ENCODE results near the gene NR4A3. TPM values are rescaled to one million over a fixed set of nuclear protein-coding genes. Genes with fewer than 3 reads are reported as not detected.
"Not testable (repeated sequence)": the region's sequence is repeated elsewhere in the genome, so short reads cannot be mapped to it uniquely, and the experiment has no call there.

Gene NR4A3
- total RNA-seq, 4 donors from 2014 or later, result 0.63 to 1.8 (median 1.3) TPM

- H3K4me3 ChIP-seq (ENCODE audit: low read depth, poor library complexity, severe bottlenecking), result no peak overlapping the region
- TF ChIP-seq POLR2A (IDR thresholded peaks at IDR 0.05), result no peak
- TF ChIP-seq, protein P1, sequence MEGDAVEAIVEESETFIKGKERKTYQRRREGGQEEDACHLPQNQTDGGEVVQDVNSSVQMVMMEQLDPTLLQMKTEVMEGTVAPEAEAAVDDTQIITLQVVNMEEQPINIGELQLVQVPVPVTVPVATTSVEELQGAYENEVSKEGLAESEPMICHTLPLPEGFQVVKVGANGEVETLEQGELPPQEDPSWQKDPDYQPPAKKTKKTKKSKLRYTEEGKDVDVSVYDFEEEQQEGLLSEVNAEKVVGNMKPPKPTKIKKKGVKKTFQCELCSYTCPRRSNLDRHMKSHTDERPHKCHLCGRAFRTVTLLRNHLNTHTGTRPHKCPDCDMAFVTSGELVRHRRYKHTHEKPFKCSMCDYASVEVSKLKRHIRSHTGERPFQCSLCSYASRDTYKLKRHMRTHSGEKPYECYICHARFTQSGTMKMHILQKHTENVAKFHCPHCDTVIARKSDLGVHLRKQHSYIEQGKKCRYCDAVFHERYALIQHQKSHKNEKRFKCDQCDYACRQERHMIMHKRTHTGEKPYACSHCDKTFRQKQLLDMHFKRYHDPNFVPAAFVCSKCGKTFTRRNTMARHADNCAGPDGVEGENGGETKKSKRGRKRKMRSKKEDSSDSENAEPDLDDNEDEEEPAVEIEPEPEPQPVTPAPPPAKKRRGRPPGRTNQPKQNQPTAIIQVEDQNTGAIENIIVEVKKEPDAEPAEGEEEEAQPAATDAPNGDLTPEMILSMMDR (IDR thresholded peaks at IDR 0.05), result no peak
- intact Hi-C loops (cut with DNase I; ENCODE audit: low total_unique reads), result no loop called here
- DNase-seq (ENCODE audit: low spot score in 2 of 2), result no peak
- 85 to 88% methylated on average over 8 of the region's 8 CpGs for WGBS, 2 donors
These were observed 33.9 kb downstream of the NR4A3 start for GRCh38 chr9:99855467-99856176.

DNA sequence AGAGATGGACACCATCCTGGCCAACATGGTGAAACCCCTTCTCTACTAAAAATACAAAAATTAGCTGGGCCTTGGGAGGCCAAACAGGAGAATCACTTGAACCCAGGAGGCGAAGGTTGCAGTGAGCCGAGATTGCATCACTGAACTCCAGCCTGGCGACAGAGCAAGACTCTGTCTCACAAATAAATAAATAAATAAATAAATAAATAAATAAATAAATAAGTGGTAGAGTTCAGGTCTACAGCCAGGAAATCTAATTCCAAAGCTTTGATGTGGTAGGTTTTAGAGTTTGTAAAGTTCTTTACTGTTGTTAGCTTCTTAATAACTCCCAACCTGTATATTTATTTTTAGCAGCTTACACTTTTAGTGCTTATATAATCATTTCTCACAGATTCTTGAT, 35.9 kb downstream of the NR4A3 start:
- H3K4me3 ChIP-seq (ENCODE audit: low read depth, poor library complexity, severe bottlenecking); DNase-seq (ENCODE audit: low spot score in 2 of 2); intact Hi-C loops (cut with DNase I; ENCODE audit: low total_unique reads): not testable (repeated sequence)
- WGBS, 2 donors, result 91 to 99% methylated on average over 3 of the region's 3 CpGs

DNA sequence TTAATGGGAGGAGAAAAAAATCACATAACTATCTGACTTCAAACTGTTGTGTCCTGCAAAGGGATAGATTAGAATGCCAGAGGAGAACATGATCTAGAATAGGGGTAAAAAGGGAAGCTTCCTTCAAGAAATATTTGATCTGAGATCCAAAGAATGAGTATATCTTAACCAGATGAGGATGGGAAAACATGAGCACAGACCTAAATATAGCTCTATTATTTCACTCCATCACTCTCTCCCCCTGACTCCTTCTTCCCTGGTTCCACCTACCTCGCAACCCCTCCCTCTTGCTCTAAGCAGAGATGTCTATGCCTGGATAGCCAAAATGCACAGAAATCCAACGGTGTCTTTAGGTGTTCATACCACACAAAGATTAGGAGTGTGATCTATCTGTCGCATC, 36.4 kb downstream of the NR4A3 start:
- WGBS, 2 donors, result 89 to 94% methylated on average over 3 of the region's 3 CpGs

DNA sequence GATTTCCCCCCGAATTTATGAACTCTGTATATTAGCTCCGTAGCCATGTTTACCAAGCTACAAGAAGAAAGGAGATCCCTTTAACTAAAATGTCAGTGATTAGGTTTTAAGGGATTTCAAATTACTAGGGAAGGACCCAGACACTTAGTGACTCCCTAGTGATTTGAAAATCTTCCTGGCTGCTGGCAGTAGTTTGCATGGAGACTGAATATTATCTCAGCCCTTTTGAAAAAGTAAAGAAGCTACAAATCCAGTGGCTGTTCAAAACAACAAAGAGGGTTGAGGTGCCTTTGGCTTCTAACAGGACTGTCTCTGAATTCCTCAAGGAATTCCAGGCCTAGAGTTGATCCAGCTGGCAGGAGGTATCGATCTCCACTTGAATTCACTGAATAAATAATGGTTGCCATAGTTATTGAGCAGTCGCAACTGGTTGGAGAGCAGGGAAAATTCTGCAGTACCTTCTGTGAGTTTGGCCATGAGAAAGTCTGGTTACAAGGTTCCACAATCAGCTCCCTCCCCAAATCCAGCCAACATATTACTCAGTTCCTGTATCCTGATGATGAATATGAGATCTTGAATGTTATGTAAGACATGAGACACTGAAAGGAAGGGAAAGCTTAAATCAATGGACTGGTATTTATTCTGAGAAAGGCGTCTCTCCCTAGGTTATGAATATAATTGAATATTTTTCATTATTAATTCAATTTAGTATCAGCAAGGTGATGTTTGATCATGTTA, 37.7 kb downstream of the NR4A3 start:
- intact Hi-C loops (cut with DNase I; ENCODE audit: low total_unique reads), result no loop called here
- no peak for DNase-seq (ENCODE audit: low spot score in 2 of 2)
- 70 to 78% methylated on average over 5 of the region's 5 CpGs for WGBS, 2 donors
- no peak overlapping the region for H3K4me3 ChIP-seq (ENCODE audit: low read depth, poor library complexity, severe bottlenecking)
- no peak for TF ChIP-seq POLR2A (IDR thresholded peaks at IDR 0.05)
- TF ChIP-seq, protein P1 (IDR thresholded peaks at IDR 0.05), result no peak

More for the DNA sequence above, 36.4 kb downstream of the NR4A3 start:
- intact Hi-C loops (cut with DNase I; ENCODE audit: low total_unique reads), result no loop called here
- no peak for TF ChIP-seq POLR2A (IDR thresholded peaks at IDR 0.05)
- TF ChIP-seq, protein P1 (IDR thresholded peaks at IDR 0.05), result no peak
- no peak overlapping the region for H3K4me3 ChIP-seq (ENCODE audit: low read depth, poor library complexity, severe bottlenecking)
- no peak for DNase-seq (ENCODE audit: low spot score in 2 of 2)

DNA sequence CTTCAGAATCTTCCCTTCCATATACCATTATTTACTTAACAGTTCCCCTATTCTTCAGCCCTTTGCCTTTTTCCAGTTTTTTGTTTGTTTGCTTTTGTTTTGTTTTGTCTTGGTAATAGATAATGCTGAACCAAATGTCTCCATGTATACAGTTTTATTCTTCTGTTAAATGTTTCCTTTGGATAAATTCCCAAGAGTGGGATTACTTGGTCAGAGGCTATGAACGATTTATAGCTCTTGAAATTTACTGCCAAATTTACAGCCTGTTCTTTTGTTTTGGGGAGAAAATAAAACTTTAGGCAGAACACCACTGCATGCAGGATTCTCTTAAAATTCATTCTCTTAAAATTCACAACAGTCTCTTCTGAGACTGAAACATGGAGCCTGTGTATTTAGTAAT, 38.6 kb downstream of the NR4A3 start:
- 29 to 31% methylated on average over 1 of the region's 1 CpG for WGBS, 2 donors
- no peak for DNase-seq (ENCODE audit: low spot score in 2 of 2)

GRCh38 chr9:99863955-99864354, 42.3 kb downstream of the NR4A3 start:
- H3K4me3 ChIP-seq (ENCODE audit: low read depth, poor library complexity, severe bottlenecking), result no peak overlapping the region
- no peak for TF ChIP-seq POLR2A (IDR thresholded peaks at IDR 0.05)
- TF ChIP-seq, protein P1 (IDR thresholded peaks at IDR 0.05), result no peak
- 83% methylated on average over 2 of the region's 2 CpGs for WGBS, 2 donors
- intact Hi-C loops (cut with DNase I; ENCODE audit: low total_unique reads), result no loop called here
- DNase-seq (ENCODE audit: low spot score in 2 of 2), result no peak

More for the DNA sequence above, 38.6 kb downstream of the NR4A3 start:
- TF ChIP-seq, protein P1 (IDR thresholded peaks at IDR 0.05), result no peak
- no peak for TF ChIP-seq POLR2A (IDR thresholded peaks at IDR 0.05)
- H3K4me3 ChIP-seq (ENCODE audit: low read depth, poor library complexity, severe bottlenecking), result no peak overlapping the region
- intact Hi-C loops (cut with DNase I; ENCODE audit: low total_unique reads), result no loop called here

All from lower leg skin (tissue), 4 donors.